Activated CD4-positive, alpha-beta T cell treated with anti-CD3 and anti-CD28 coated beads for 1 hour (primary cell): ENCODE measurements around the gene DDX1.

ENCODE experiments used
- DNase-seq: peaks from one replicate; pipeline ENCODE4 v3.0.0-alpha.2; 2020

The DDX1 gene

DNA sequence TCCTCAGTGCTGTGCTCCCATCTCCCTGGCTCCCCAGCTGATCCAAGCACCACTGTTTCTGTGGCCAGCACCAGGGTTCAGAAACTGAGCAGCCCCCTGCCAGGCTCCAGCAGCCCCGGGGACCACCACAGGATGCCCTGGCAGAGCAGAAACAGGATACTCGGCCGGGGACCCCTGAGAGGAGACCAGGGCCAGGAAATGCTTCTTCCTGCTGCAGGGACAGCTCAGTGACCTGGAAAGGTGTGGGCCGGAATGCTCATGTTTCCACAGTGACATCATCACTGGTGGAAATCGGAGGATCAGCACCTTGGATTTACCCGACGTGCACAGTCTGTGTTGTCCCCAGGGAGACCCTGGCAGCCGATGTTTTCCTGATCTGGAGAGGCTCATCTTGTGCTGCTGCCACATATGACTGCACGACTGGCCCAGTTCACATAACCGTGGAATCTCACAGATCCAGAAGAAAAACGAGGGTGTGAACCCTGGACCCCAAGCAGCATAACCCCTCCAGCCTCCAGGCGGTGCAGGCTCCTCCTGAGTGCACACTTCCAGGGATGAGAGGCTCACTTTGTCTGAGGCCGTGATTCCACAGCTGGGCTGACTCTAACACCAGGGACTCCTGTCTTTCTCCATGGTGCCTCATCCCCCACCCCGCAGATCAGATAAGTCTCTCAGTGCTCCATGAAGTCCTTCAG, 58.0 kb downstream of the DDX1 start:
- no peak for DNase-seq

DNA sequence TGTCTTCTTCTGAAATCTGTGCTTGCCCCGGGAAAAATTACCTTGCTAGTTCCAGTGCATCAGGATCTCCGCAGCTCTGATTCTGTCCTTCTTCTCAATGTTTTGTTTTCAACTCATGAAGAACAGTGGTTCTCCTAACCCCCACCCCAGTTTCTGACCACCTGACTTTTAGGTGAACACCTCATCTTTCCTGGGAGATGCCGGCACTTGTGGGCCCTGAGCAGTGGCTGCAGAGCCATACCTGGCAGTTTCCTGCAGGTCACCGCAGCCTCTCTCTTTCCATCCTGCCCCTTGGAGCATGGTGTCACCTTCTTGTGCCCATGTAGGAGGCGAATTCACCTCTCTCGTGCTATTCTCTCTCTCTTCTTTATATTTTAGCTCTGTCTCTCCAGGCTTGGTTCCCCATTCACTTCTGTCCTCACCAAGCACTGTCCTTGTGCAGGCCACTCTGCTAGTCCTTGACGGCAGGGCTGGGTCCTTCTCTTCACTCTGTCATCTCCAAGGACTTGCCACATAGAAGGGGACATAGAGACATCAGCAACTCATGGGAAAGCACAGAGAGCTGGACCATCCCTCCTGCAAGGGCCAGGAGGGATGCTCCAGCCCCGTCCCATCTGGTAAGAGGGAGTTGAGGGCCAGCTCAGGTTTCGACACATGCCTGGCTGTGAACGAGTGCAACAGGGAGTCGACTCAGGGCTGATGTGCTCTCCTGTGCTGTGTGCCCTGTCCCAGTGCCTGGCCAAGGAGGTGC, 59.1 kb downstream of the DDX1 start:
- DNase-seq = no peak

DNA sequence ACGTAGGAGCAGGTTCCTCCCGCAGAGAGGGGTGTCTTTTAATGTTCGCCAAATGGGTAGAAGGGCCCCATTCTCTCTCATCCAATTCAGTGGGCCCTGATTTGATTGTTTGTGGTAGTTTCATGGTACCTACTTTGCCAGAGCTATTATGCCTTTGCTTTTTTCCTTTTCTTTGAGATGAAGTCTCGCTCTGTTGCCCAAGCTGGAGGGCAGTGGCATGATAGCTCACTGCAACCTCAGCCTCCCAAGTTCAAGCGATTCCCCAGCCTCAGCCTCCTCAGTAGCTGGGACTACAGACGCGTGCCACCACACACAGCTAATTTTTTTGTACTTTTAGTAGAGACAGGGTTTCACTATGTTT, 59.7 kb downstream of the DDX1 start:
- DNase-seq = no peak

DNA sequence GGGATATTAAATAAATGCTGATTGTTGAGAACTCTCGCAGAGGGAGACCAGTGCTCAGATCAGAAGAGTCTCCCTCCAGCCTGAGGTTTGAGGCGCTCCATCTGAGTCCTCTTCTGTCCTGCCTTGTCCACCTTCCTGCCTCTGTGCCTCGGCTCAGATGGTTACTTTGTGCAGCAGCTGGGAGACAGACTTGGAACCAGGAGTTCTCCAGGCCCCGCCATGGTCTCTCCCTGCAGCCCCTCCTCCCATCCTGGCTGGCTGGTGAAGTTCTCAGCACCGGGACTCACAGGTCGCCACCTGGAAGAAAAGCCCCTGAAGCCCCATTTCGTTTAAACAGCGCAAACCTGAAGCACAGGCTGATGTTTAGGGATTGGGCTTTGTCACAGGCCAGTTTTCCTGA, 60.6 kb downstream of the DDX1 start:
- no peak for DNase-seq

DNA sequence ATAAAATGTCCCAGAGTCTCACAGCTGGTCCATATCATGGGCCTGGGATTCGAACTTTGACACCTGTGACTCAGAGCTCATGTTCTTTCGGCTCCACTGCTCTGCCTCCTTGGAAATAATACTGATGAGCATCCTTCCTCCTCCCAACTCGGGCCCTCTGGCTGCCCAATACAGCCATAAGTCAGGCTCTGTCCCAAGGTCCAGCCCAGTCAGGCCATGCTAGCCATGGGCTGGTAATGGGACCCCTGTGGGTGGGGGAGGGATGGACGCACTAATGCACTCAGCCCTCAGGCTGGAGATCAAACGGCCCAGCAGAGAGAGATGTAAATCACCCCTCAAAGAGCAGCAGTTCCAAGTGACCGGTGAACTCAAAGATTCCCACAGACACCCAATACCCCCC, 61.1 kb downstream of the DDX1 start:
- DNase-seq = no peak

DNA sequence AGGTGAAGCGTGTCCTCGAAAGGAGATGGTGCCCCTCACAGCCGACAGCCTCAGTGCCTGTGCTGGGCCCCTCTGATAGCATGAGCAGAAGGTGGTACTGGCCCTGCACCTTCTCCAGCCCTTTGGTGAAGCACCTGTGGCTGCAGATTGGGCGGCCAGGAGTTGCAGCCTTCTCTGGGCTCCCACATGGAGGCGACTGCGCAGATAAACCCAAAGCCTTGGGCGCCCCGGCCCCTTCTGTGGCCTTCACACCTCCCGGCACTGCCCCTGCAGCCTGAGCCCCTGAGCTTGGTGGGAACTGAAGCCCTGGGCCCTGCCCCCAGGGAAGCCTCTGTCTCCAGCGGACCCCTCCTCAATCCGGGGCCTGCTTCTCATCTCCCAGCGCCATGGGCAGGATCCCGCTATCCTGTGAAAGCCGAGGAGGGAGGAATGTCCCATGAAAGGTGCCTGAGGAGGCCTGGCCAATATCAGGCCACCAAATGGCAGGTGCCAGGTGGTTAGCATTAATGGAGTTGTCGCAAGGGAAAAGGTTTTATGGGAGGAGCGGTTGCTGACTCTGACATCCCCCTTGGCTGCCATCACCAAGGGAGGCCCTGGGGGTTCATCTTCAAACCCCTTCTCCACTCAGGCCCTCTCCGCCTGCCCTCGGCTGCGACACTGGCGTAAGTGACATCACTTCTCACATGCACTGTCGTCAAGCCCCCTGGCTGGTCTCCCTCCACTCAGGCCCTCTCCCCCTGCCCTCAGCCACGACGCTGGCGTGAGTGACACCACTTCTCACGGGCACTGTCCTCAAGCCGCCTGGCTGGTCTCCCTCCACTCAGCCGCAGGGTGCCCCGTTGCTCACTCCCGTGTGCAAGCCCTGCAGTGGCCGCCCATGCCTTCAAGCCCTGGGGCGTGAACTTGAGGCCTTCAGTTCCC, 62.4 kb downstream of the DDX1 start:
- DNase-seq = no peak

DNA sequence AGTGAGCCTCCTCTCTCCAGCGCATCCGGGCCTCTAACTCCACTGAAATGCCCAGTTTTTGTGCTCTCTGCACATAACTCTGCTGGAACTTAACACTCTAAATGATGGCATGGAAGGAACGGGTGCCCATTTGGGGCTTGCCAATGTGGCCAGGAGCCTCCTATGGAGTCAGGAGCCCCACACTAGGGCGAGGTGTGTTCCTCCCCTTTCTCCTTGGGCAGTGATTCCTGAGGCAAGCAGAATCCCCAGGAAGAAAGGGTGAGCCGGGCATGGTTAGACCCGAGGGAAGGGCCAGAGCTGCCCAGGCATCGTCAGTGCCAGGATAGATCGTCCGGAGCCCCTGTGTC, 63.0 kb downstream of the DDX1 start:
- DNase-seq = no peak

DNA sequence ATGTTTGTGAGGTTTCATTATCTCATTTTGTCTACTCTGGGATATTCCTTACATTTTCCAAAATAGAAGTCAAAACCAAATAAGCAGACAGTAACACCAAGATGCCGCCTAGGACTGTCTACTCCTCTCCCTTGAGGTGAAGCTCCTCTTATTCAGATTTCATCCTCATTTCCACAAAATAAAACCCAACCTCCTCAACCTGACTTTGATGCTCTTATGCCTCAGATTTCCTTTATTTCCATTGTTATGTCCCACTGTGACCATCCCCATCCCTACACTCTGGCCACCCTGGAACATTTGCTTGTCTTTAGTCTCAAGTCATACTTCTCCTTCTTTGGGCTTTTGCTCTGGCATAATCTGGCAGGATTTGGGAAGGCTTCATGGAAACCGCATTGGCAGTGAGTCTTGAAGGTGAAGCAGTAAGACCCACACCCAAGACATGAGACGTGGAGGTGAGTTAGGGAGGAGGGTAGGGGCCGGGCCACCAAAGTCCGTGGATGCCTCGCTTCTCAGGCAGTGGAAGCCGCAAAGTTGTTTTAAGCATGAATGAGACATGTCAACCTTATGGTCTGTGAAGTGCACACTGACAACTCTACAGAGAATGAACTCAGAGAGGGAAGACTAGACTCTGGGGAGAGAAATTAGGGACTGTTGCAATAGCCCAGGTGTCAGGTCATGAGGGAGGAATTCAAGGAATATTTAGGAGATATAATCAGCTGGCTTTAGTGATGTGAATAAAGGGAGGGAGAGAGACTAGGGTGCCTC, 63.6 kb downstream of the DDX1 start:
- no peak for DNase-seq

DNA sequence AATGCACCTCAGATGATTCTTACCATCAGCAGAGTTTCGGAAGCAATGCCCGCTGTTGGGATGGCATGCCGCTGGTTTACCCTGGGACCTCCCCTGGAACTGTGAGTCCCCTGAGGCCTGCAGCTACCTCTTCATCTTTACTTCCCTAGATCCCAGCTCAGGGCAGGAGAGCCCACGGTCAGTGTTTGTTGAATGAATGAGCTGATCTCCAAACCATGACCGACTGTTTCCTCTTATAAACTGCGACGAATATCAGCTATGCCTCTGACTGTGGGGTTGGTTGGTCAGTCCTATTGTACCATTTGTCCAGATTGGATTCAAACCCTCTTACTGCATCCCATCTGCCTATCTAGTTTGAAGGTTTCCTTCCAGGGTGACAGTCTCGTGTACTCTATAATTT, 64.4 kb downstream of the DDX1 start:
- DNase-seq = no peak

DNA sequence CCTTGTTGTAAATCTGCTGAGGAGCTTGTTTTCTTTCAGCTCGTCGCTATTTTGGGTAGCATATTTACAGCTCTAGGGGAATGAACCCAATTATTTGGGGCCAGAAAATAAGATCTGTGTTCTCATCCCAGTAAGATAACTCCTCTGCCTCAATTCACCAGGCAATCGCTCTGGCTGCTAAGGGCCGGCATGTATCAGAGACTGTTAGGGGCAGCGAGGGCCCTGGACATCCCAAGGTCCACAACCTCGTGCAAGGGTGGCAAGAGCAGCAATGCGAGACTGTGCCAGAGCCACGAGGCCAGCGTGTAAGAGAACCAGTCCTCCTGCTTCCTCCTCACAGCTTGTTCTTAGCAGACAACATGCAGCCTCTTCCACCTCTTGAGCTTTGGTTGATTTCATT, 66.1 kb downstream of the DDX1 start:
- DNase-seq = no peak

DNA sequence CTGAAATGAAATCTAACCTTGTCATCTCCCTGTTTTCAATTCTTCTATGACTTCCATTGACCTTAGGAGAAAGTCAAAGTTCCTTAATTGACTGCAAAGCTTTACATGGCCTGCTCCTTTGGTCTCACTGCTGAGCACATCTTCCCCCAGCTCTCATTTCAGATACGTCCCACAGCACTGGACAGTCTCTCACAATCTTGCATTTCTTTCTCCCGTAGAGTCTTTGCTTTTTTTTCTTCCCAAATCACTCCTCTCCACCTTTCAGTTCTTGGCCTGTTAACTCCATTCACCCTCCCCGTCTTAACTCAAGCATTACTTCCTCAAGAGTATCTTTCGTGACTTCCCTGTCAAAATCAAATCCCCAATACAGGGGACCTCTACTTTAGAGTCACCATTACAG, 67.2 kb downstream of the DDX1 start:
- no peak for DNase-seq

DNA sequence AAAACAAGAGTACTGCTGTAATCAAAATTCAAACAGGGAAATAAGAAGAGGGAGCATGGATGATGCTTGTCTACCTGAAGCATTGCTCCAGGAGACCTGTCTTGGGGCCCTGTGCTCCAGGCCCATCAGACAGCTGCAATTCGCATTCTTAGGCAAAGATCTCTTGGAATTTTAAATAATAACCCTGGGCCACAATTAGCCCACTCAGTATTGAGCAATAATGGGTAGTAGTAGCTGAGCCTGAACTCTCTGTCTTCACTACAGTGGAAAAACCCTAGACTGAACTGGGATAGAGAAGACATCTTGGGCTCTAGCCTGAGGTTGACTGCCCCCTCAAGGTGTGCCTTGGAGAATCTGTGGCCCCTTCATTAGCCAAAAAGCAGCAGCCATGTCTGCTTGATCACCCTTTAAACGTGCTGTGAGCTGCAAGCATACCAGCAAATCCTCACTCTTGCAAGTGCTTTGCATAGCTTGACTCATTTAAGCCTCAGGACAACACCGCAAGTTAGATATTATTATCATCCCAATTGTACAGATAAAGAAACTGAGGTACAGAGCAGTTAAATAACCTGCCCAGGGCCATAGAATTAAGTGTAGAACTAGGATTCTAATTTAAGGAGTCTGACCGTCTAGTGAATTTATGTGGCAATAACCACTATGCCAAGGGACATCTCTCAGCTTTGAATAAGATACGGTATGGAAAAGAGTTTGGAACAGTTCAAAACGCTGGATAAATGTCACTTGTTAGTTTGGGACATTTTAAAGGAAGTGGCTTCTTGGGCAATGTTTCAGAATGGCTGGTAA, 69.0 kb downstream of the DDX1 start:
- DNase-seq = no peak

DNA sequence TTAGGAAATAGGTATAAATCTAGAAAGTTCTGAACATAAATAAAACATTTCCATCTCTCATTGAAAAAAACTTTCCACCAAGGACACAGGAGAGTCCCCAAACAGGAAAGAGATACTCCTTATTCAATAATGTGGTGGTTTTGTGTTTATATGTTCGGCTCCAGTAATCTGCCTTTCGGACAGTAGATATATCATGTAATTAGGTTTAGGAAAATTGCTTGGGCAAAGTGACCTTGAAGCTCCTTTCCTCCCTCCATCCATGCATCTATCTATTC, 69.6 kb downstream of the DDX1 start:
- no peak for DNase-seq

DNA sequence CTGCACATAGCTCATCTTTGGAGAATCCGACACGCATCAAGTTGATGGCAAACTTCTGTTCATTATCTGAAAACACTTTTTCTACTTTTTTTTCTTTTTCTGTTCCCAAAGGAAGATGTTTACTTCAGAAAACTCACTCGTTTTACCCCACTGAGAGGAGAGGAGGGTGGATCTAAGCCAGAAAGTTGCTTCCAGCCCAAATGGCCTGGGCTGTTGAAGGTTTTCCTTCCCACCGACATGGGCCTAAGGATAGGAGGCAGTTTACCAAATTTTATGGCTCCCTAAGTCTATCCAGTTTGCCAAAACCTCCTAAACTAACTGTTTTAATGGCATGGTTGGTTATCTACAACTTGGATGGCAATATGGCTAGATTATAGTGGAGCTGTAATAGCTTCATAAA, 70.4 kb downstream of the DDX1 start:
- DNase-seq = no peak

DNA sequence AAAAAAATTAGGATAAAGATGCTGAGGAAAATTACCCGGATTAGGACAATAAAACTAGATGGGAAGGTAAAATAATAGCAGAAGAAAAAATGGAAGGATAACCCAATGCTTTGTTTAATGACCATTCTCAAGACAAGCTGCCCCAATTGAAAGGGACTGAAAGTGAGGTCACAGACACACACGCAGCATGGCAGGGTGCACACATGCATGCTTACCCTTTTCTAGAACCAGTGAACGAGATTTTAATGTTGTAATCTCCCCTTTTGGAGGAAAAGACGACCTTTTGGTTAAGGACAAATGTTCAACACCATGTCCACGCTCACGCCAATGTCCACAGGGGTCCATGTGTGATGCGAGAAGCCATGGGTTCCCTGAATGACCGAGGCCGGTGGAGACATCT, 70.9 kb downstream of the DDX1 start:
- no peak for DNase-seq

DNA sequence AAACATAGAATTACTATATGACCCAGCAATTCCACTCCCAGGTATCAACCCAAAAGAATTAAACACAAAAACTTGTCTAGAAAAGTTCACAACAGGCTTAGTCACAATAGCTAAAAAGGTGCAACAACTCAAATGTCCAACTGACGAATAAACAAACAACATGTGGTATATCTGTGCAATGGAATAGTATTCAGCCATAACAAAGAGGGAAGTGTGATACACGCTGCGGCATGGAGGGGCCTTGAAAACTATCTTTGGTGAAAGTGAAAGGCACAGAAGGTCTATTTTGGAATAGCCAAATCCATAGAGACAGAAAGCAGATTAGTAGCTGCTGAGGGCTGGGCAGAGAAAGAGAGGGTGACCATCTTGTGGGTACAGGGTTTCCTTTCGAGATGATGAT, 72.1 kb downstream of the DDX1 start:
- no peak for DNase-seq

DNA sequence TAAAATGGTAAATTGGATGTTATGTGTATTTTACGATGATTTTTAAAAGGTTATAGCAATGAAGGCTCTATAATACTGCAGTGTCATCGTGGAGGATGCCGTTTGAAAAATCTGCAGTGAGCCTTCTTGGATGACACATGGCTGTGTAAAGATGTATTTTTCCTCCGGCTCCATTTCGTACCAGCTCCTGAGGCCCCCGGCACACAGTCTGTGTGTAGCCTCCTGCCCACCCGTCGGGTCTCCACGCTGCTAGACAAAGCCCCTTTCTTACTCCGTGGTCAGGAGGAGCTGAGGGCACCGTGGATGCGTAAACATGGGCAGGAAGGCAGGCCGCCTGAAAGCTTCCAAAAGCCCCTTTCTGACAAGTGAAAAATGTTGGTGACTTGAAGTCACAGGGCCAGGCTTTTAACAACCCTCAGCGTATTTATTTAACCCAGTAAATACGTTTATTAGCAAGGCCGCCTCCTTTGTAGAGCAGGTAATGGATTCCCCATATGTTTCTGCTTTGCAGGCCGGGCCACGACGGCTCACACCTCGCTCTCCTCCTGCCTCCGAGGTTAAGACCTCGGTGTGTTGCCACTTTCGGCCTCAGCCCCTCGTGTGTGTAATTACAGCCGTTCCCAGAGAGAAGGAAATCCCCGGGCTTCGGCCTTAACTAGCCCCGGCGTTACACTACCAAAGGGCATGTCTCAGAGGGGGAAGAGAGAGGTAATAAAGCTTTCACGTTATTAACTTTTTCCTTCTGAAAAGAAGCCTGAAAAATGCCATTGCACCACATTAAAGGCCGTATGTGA, 72.8 kb downstream of the DDX1 start:
- no peak for DNase-seq

DNA sequence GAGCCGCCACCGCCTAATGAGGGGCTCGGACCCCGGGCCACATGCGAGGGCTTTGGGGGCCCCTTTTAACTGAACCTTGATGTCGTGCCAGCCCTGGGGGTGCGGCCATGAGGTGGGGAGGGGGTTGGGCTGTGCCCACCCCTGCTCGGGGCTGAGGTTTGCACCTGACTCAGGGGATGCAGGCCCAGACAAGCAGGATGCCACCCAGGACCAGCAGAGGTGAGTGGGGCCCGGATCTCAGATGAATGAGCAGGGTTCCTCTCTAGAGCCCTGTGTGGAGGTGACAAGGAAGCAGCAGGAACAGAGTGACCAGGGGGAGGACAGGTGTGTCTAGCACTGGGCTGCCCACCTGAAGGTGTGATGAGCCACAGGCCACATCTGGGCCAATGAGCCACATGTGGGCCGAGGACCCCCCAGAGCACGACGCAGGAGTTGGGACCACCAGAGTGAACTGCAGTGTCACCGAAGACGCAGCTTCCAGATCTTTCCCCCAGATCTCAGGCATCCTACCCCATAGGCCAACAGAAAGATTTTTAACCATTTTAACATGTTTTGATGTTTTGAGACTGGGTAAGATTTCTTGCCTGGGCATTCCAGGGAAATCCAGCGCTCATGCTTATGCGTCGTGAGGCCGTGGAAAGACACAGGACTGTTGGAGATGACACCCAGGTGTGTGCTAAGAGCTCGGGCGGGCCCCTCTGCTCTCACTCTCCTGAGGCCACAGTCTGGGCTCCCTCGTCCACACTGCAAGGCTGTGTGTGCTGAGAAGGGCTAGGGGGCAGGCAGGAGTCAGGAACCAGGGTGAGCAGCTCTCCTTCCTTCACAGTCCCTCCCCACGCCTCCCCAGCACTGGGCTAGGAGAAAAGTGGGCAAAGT, 73.6 kb downstream of the DDX1 start:
- no peak for DNase-seq

DNA sequence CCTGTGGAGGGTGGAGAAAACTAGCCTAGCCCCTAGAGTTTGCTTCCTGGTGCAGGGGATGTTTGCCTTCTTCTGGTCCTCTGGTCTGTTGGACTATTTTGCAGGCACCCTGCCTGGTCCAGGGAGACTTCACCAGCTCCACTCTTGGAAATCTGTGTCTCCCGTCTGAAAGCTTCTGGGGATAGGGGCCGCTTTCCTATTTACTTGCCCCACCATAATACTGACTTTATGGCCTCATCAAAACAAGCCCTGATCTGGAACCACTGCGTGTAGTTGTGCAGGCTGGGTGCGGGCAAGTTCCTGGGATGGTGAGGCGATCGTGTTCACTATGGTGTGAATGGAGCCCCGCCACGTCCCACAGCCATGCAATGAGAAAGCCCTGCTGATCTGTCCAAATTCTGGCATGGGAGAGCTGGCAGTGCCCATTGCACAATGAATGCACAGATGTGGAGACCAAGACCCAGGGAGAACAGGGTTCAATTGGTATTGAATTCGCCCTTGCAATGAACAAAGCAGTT, 74.3 kb downstream of the DDX1 start:
- no peak for DNase-seq
